OCI-LY7 (cell line): ENCODE measurements around the gene RGMB.

Experiments used
- CTCF ChIP-seq: fragments of 200-600 bp; sonication (generic); conservative IDR thresholded peaks from 2 replicates; pipeline ENCODE4 v1.5.1; 2014; ENCODE audit warnings: mild to moderate bottlenecking, antibody characterized with exemption, low read length, moderate library complexity, mixed read lengths
- EZH2phosphoT487 ChIP-seq: fragments of 200-600 bp; sonication (generic); IDR thresholded peaks from 2 replicates; pipeline ENCODE4 v1.6.1; 2018; ENCODE audit warnings: low read depth, borderline replicate concordance, mild to moderate bottlenecking, mixed run types, antibody characterized with exemption, low read length, moderate library complexity, mixed read lengths

GRCh38 chr5:98798371-98798770 lies 24.9 kb downstream of the RGMB start:
- TF ChIP-seq CTCF: no peak
- no peak for TF ChIP-seq EZH2phosphoT487
